Kidney glomerular epithelial cell (primary cell): ENCODE results near the gene FIGNL2.
"Not testable (repeated sequence)": the region's sequence is repeated elsewhere in the genome, so short reads cannot be mapped to it uniquely, and the experiment has no call there.

Experiments used
- DNase-seq: peaks from one replicate; lab custom pipeline; 2025; lab: John Stamatoyannopoulos, UW

FIGNL2 gene

GRCh38 chr12:51817027-51817953, 31.2 kb downstream of the FIGNL2 start:
- DNase-seq = no peak

GRCh38 chr12:51815571-51815970, 32.9 kb downstream of the FIGNL2 start:
- DNase-seq = no peak

- peak; percentile 32 for DNase-seq
Observed at GRCh38 chr12:51814311-51815088, 34.0 kb downstream of the FIGNL2 start.

GRCh38 chr12:51813931-51814310, 34.6 kb downstream of the FIGNL2 start:
- no peak for DNase-seq

- DNase-seq = no peak
Observed at GRCh38 chr12:51812871-51813270, 35.6 kb downstream of the FIGNL2 start.

- no peak for DNase-seq
Observed at GRCh38 chr12:51811203-51812202, 37.0 kb downstream of the FIGNL2 start.

GRCh38 chr12:51809193-51809592, 39.3 kb downstream of the FIGNL2 start:
- no peak for DNase-seq

GRCh38 chr12:51806896-51807295, 41.6 kb downstream of the FIGNL2 start:
- DNase-seq = no peak

- DNase-seq = no peak
Observed at GRCh38 chr12:51801027-51801426, 47.5 kb downstream of the FIGNL2 start.

- DNase-seq = no peak
Observed at GRCh38 chr12:51798501-51798900, 50.0 kb downstream of the FIGNL2 start.

GRCh38 chr12:51798051-51798450, 50.5 kb downstream of the FIGNL2 start:
- DNase-seq = not testable (repeated sequence)

- DNase-seq = no peak
Observed at GRCh38 chr12:51797301-51797700, 51.2 kb downstream of the FIGNL2 start.

GRCh38 chr12:51793201-51793600, 55.3 kb downstream of the FIGNL2 start:
- no peak for DNase-seq

- DNase-seq = no peak
Observed at GRCh38 chr12:51792417-51792816, 56.1 kb downstream of the FIGNL2 start.

- peak; percentile 34 for DNase-seq
Observed at GRCh38 chr12:51788876-51789275, 59.6 kb downstream of the FIGNL2 start.

GRCh38 chr12:51785906-51786305, 62.6 kb downstream of the FIGNL2 start:
- DNase-seq = no peak

GRCh38 chr12:51784688-51785087, 63.8 kb downstream of the FIGNL2 start:
- no peak for DNase-seq

GRCh38 chr12:51779876-51780275, 68.6 kb downstream of the FIGNL2 start:
- no peak for DNase-seq

GRCh38 chr12:51777973-51778372, 70.5 kb downstream of the FIGNL2 start:
- DNase-seq = no peak

- DNase-seq = no peak
Observed at GRCh38 chr12:51777457-51777856, 71.1 kb downstream of the FIGNL2 start.

GRCh38 chr12:51774933-51775332, 73.6 kb downstream of the FIGNL2 start:
- no peak for DNase-seq
